IMR-90 (cell line): ENCODE measurements around the gene HECW1. TPM values are rescaled to one million over a fixed set of nuclear protein-coding genes. Genes with fewer than 3 reads are reported as not detected.

Experiments used
- ATAC-seq: fragments of 200-7000 bp; cut with Tn5 transposase; 2 replicates; pipeline ENCODE4 v1.9.1; 2020; ENCODE audit warnings: low read depth, mild to moderate bottlenecking, moderate library complexity
- BruUV-seq: library from RNA; stranded (reverse); fragments of 400-500 nt; replicated peaks from 2 replicates; lab custom pipeline; 2021; lab: Mats Ljungman, UMichigan
- CTCF ChIA-PET: fragments of 300-600 bp; formaldehyde crosslinking; extraction: SDS; loops from one replicate; lab custom pipeline; 2021; ENCODE audit warnings: antibody characterized with exemption; lab: Yijun Ruan, JAX
- POLR2A ChIA-PET: fragments of 300-600 bp; sonication (Branson Sonifier 250); formaldehyde crosslinking; loops from one replicate; lab custom pipeline; 2022; ENCODE audit warnings: antibody characterized with exemption; ENCODE audit not compliant: unreplicated experiment; lab: Charles Lee
- DNase-seq: peaks from one replicate; pipeline ENCODE4 v3.0.0; 2013
- H2AFZ ChIP-seq: replicated peaks from 2 replicates; pipeline ENCODE3; 2013; ENCODE audit warnings: low read length, mild to moderate bottlenecking; ENCODE audit not compliant: poor library complexity
- H2AK5ac ChIP-seq: 2 replicates; pipeline ENCODE4 v1.6.1; 2013; ENCODE audit warnings: low read depth, low read length, inconsistent platforms
- H2AK9ac ChIP-seq: replicated peaks from 2 replicates; pipeline ENCODE3; 2013; ENCODE audit warnings: mild to moderate bottlenecking, low read depth, low read length, moderate library complexity; ENCODE audit not compliant: poor library complexity
- H2BK120ac ChIP-seq: 2 replicates; pipeline ENCODE4 v1.6.1; 2013; ENCODE audit warnings: low read depth, low read length, inconsistent platforms
- H2BK15ac ChIP-seq: 3 replicates; pipeline ENCODE4 v1.6.1; 2013; ENCODE audit warnings: low read depth, low read length, inconsistent platforms
- H2BK20ac ChIP-seq: 2 replicates; pipeline ENCODE4 v1.6.1; 2013; ENCODE audit warnings: low read depth, mild to moderate bottlenecking, inconsistent platforms, low read length, moderate library complexity
- H2BK5ac ChIP-seq: 2 replicates; pipeline ENCODE4 v1.6.1; 2013; ENCODE audit warnings: mild to moderate bottlenecking, low read depth, low read length, inconsistent platforms; ENCODE audit not compliant: poor library complexity, severe bottlenecking
- H3K14ac ChIP-seq: replicated peaks from 2 replicates; pipeline ENCODE4 v1.6.1; 2013; ENCODE audit warnings: low read depth, low read length, inconsistent platforms
- H3K18ac ChIP-seq: 2 replicates; pipeline ENCODE4 v1.6.1; 2013; ENCODE audit warnings: low read depth, low read length, control low read depth
- H3K23ac ChIP-seq: 2 replicates; pipeline ENCODE4 v1.6.1; 2013; ENCODE audit warnings: low read depth, low read length, inconsistent platforms
- H3K27ac ChIP-seq: 2 replicates; pipeline ENCODE4 v1.5.1; 2013; ENCODE audit warnings: mild to moderate bottlenecking, control low read depth, low read length; ENCODE audit not compliant: insufficient read depth
- H3K27me3 ChIP-seq: 2 replicates; pipeline ENCODE4 v1.6.1; 2013; ENCODE audit warnings: low read length; ENCODE audit not compliant: control insufficient read depth, insufficient read depth
- H3K36me3 ChIP-seq: 2 replicates; pipeline ENCODE4 v1.6.1; 2013; ENCODE audit warnings: low read length, mixed read lengths; ENCODE audit not compliant: control insufficient read depth, insufficient read depth
- H3K4ac ChIP-seq: 2 replicates; pipeline ENCODE4 v1.6.1; 2013; ENCODE audit warnings: low read depth, low read length, inconsistent platforms
- H3K4me1 ChIP-seq: 2 replicates; pipeline ENCODE4 v1.6.1; 2013; ENCODE audit warnings: low read length, mixed read lengths; ENCODE audit not compliant: control insufficient read depth, insufficient read depth
- H3K4me2 ChIP-seq: 2 replicates; pipeline ENCODE4 v1.6.1; 2013; ENCODE audit warnings: low read depth, mild to moderate bottlenecking, control low read depth, low read length, moderate library complexity
- H3K4me3 ChIP-seq: 2 replicates; pipeline ENCODE4 v1.5.1; 2013; ENCODE audit warnings: low read depth, mild to moderate bottlenecking, control low read depth, low read length, moderate library complexity; ENCODE audit not compliant: insufficient read depth
- H3K56ac ChIP-seq: 2 replicates; pipeline ENCODE4 v1.6.1; 2013; ENCODE audit warnings: low read length, inconsistent platforms; ENCODE audit not compliant: insufficient read depth; ENCODE audit errors: extremely low read depth
- H3K79me1 ChIP-seq, 2 experiments: 2 replicates each; pipeline ENCODE4 v1.6.1; 2013; ENCODE audit warnings: low read length in 2 of 2, inconsistent platforms in 1 of 2, low read depth in 1 of 2
- H3K9ac ChIP-seq: 2 replicates; pipeline ENCODE4 v1.6.1; 2013; ENCODE audit warnings: low read depth, low read length, control low read depth
- H3K9me1 ChIP-seq: 2 replicates; pipeline ENCODE4 v1.6.1; 2013; ENCODE audit warnings: low read length, inconsistent platforms; ENCODE audit not compliant: insufficient read depth
- H3K9me3 ChIP-seq: 2 replicates; pipeline ENCODE4 v1.6.1; 2013; ENCODE audit warnings: low read length; ENCODE audit not compliant: control insufficient read depth, insufficient read depth
- H4K20me1 ChIP-seq: 2 replicates; pipeline ENCODE4 v1.6.1; 2013; ENCODE audit warnings: low read length, inconsistent platforms; ENCODE audit not compliant: insufficient read depth
- H4K5ac ChIP-seq: 2 replicates; pipeline ENCODE4 v1.6.1; 2013; ENCODE audit warnings: mild to moderate bottlenecking, low read depth, low read length, control low read depth
- H4K8ac ChIP-seq, 2 experiments: 2 replicates each; pipeline ENCODE4 v1.6.1; 2013; ENCODE audit warnings: low read depth in 2 of 2, low read length in 2 of 2, control low read depth in 1 of 2, inconsistent platforms in 1 of 2
- H4K91ac ChIP-seq: 2 replicates; pipeline ENCODE4 v1.6.1; 2013; ENCODE audit warnings: low read depth, low read length, inconsistent platforms; ENCODE audit not compliant: insufficient read depth
- BHLHE40 ChIP-seq: fragments of 150-350 bp; IDR thresholded peaks from 2 replicates; pipeline ENCODE4 v1.6.1; 2016; ENCODE audit warnings: mild to moderate bottlenecking, low read depth, low read length
- CEBPB ChIP-seq: IDR thresholded peaks from 2 replicates; pipeline ENCODE4 v1.6.1; 2012; ENCODE audit warnings: low read depth, low read length, improper control_type of control experiment
- CHD1 ChIP-seq: IDR thresholded peaks from 2 replicates; pipeline ENCODE4 v1.6.1; 2012; ENCODE audit warnings: low read depth, low read length, improper control_type of control experiment
- CTCF ChIP-seq: conservative IDR thresholded peaks from 2 replicates; pipeline ENCODE4 v1.5.1; 2012; ENCODE audit warnings: mild to moderate bottlenecking, low read depth, low read length, improper control_type of control experiment
- FOS ChIP-seq: fragments of 150-350 bp; IDR thresholded peaks from 2 replicates; pipeline ENCODE4 v1.6.1; 2016; ENCODE audit warnings: low read depth, low read length
- MAFK ChIP-seq: IDR thresholded peaks from 2 replicates; pipeline ENCODE4 v1.6.1; 2012; ENCODE audit warnings: low read depth, low read length, improper control_type of control experiment
- MXI1 ChIP-seq: IDR thresholded peaks from 2 replicates; pipeline ENCODE4 v1.6.1; 2012; ENCODE audit warnings: low read depth, mild to moderate bottlenecking, low read length, moderate library complexity, borderline replicate concordance
- NFE2L2 ChIP-seq: fragments of 150-350 bp; IDR thresholded peaks from 2 replicates; pipeline ENCODE4 v1.6.1; 2016; ENCODE audit warnings: low read depth, mild to moderate bottlenecking, low read length
- POLR2A ChIP-seq: IDR thresholded peaks from 2 replicates; pipeline ENCODE4 v1.6.1; 2012; ENCODE audit warnings: mild to moderate bottlenecking, low read depth, low read length
- RAD21 ChIP-seq: IDR thresholded peaks from 2 replicates; pipeline ENCODE4 v1.6.1; 2012; ENCODE audit warnings: low read length, improper control_type of control experiment
- RCOR1 ChIP-seq: IDR thresholded peaks from 2 replicates; pipeline ENCODE4 v1.6.1; 2012; ENCODE audit warnings: mild to moderate bottlenecking, low read length, improper control_type of control experiment; ENCODE audit not compliant: insufficient replicate concordance
- RFX5 ChIP-seq: IDR thresholded peaks from 2 replicates; pipeline ENCODE4 v1.8.0; 2012; ENCODE audit warnings: low read depth, mild to moderate bottlenecking, low read length, moderate library complexity
- SMC3 ChIP-seq: fragments of 150-350 bp; IDR thresholded peaks from 2 replicates; pipeline ENCODE4 v1.6.1; 2016; ENCODE audit warnings: low read depth, mild to moderate bottlenecking, antibody characterized with exemption, low read length, moderate library complexity
- WGBS, 2 experiments: methylation state at CpG; one replicate each; pipeline versions ENCODE4 v1.1.5 to v1.1.7; 2013; ENCODE audit warnings: missing lambda C conversion rate in 2 of 2; ENCODE audit not compliant: insufficient read length in 1 of 2; ENCODE audit errors: extremely low coverage in 2 of 2; 5-methylcytosine and 5-hydroxymethylcytosine counted together
- dilution Hi-C: fragments of 300-500 bp; cut with HindIII; formaldehyde crosslinking; loops from one replicate; pipeline ENCODE4 v1.14.3; 2018; ENCODE audit warnings: low sequenced_read_pairs; ENCODE audit not compliant: unreplicated experiment
- in situ Hi-C: fragments of 300-500 bp; cut with MboI; formaldehyde crosslinking; loops from 3 replicates; pipeline ENCODE4 v1.14.3; 2019; ENCODE audit warnings: low sequenced_read_pairs, inconsistent platforms, mixed read lengths
- intact Hi-C: fragments of 100-400 bp; cut with micrococcal nuclease; formaldehyde crosslinking; loops from 2 replicates; pipeline ENCODE4 v1.10.0; 2022
- polyA plus RNA-seq, 3 experiments: library from polyadenylated mRNA; depleted of rRNA; stranded (reverse); fragments of >200 nt; gene quantifications; 2 replicates each; pipeline ENCODE4 v1.2.3, GENCODE V29; 2012; ENCODE audit warnings: low replicate concordance in 1 of 3
- total RNA-seq: library from RNA; depleted of rRNA; stranded (reverse); fragments of >200 nt; gene quantifications from 2 replicates; pipeline ENCODE4 v1.2.3, GENCODE V29; 2012
- TF ChIP-seq, protein P1 (sequence below): fragments of 150-350 bp; IDR thresholded peaks from 2 replicates; pipeline ENCODE4 v1.6.1; 2017; ENCODE audit warnings: mild to moderate bottlenecking, antibody characterized with exemption, low read length, low read depth
- TF ChIP-seq, protein P2 (sequence below): fragments of 150-350 bp; IDR thresholded peaks from 2 replicates; pipeline ENCODE4 v1.6.1; 2016; ENCODE audit warnings: low read depth, mild to moderate bottlenecking, low read length, moderate library complexity, borderline replicate concordance

Gene HECW1
- total and polyA plus RNA-seq, 2 of the 4 experiments (the other 2 are of a cell fraction) = 0.56 to 1.3 TPM

GRCh38 chr7:43559946-43560335 lies 447.5 kb downstream of the HECW1 start:
- Histone ChIP-seq H2BK15ac (no peak overlapping the region), H2BK120ac (no peak overlapping the region), H4K20me1 (no peaks in the 10 kb centered on the region), H3K79me1 (no peaks in the 10 kb centered on the region), H3K14ac (no peak overlapping the region), H3K36me3 (no peaks in the 10 kb centered on the region), H3K4me3 (no peak overlapping the region), H3K4ac (no peak overlapping the region), H2AFZ (no peak overlapping the region), H4K91ac (no peak overlapping the region), H3K56ac (no peak overlapping the region), H3K18ac (no peak overlapping the region), H3K27ac (no peak overlapping the region), H3K4me2 (no peak overlapping the region), H2AK9ac (no peak overlapping the region), H3K9me1 (no peaks in the 10 kb centered on the region), H2BK20ac (no peak overlapping the region), H4K5ac (no peak overlapping the region), H4K8ac (no peak overlapping the region), H3K27me3 (peaks cover 21% of the 10 kb centered on the region), H2BK5ac (no peak overlapping the region), H3K4me1 (no peaks in the 10 kb centered on the region), H3K9me3 (no peaks in the 10 kb centered on the region), H2AK5ac (no peak overlapping the region), H3K9ac (no peak overlapping the region), H3K23ac (no peak overlapping the region)
- TF ChIP-seq RCOR1 = no peak
- TF ChIP-seq CHD1 = no peak
- no peak for TF ChIP-seq SMC3
- TF ChIP-seq, protein P1, sequence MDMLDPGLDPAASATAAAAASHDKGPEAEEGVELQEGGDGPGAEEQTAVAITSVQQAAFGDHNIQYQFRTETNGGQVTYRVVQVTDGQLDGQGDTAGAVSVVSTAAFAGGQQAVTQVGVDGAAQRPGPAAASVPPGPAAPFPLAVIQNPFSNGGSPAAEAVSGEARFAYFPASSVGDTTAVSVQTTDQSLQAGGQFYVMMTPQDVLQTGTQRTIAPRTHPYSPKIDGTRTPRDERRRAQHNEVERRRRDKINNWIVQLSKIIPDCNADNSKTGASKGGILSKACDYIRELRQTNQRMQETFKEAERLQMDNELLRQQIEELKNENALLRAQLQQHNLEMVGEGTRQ = no peak
- no peak for TF ChIP-seq CEBPB
- TF ChIP-seq RAD21 = no peak
- no peak for TF ChIP-seq NFE2L2
- no peak for TF ChIP-seq RFX5
- no peak for TF ChIP-seq MAFK
- no peak for TF ChIP-seq BHLHE40
- no peak for TF ChIP-seq MXI1
- TF ChIP-seq FOS = no peak
- no peak for TF ChIP-seq POLR2A
- no peak for TF ChIP-seq CTCF
- TF ChIP-seq, protein P2, sequence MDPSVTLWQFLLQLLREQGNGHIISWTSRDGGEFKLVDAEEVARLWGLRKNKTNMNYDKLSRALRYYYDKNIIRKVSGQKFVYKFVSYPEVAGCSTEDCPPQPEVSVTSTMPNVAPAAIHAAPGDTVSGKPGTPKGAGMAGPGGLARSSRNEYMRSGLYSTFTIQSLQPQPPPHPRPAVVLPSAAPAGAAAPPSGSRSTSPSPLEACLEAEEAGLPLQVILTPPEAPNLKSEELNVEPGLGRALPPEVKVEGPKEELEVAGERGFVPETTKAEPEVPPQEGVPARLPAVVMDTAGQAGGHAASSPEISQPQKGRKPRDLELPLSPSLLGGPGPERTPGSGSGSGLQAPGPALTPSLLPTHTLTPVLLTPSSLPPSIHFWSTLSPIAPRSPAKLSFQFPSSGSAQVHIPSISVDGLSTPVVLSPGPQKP = no peak
- dilution Hi-C loops = no loop called here
- DNase-seq (no peak), ATAC-seq (no peak)
- POLR2A ChIA-PET = no interaction called here
- no CpG with 5 or more reads among the region's 2 CpGs for WGBS, 2 experiments
- intact Hi-C loops = no loop called here
- CTCF ChIA-PET = no interaction called here
- in situ Hi-C loops = no loop called here
- BruUV-seq = no TSS peak
